MM.1S (cell line): ENCODE measurements around the gene STXBP1.

ENCODE experiments used
- DNase-seq: peaks from one replicate; pipeline ENCODE4 v3.0.0-alpha.2; 2015
- H2AFZ ChIP-seq: fragments of 300-600 bp; sonication (generic); 2 replicates; pipeline ENCODE4 v1.6.0; 2016; ENCODE audit warnings: antibody characterized with exemption, low read length
- H3F3A ChIP-seq: fragments of 300-600 bp; sonication (generic); 2 replicates; pipeline ENCODE4 v1.6.1; 2016; ENCODE audit warnings: mild to moderate bottlenecking, antibody characterized with exemption, low read length, moderate library complexity, mixed read lengths; ENCODE audit not compliant: insufficient read depth
- H3K27ac ChIP-seq: fragments of 300-600 bp; sonication (generic); 2 replicates; pipeline ENCODE4 v1.5.1; 2016; ENCODE audit warnings: mild to moderate bottlenecking, low read length
- H3K27me3 ChIP-seq: fragments of 300-600 bp; sonication (generic); replicated peaks from 2 replicates; pipeline ENCODE4 v1.6.0; 2016; ENCODE audit warnings: low read length; ENCODE audit not compliant: insufficient read depth
- H3K36me3 ChIP-seq: fragments of 300-600 bp; sonication (generic); replicated peaks from 2 replicates; pipeline ENCODE4 v1.6.1; 2016; ENCODE audit warnings: mild to moderate bottlenecking, low read length, mixed read lengths; ENCODE audit not compliant: insufficient read depth
- H3K4me1 ChIP-seq: fragments of 300-600 bp; sonication (generic); 2 replicates; pipeline ENCODE4 v1.6.1; 2016; ENCODE audit warnings: low read length, mixed read lengths
- H3K4me2 ChIP-seq: fragments of 300-600 bp; sonication (generic); 2 replicates; pipeline ENCODE4 v1.6.0; 2016; ENCODE audit warnings: low read depth, low read length
- H3K4me3 ChIP-seq: fragments of 300-600 bp; sonication (generic); 2 replicates; pipeline ENCODE4 v1.5.1; 2016; ENCODE audit warnings: low read length, mixed read lengths
- H3K79me2 ChIP-seq: fragments of 300-600 bp; sonication (generic); 2 replicates; pipeline ENCODE4 v1.6.1; 2016; ENCODE audit warnings: mixed run types, low read length, mixed read lengths
- H3K9ac ChIP-seq: fragments of 300-600 bp; sonication (generic); 2 replicates; pipeline ENCODE4 v1.6.1; 2016; ENCODE audit warnings: low read length, mixed read lengths
- H3K9me2 ChIP-seq: fragments of 300-600 bp; sonication (generic); replicated peaks from 2 replicates; pipeline ENCODE4 v1.6.1; 2016; ENCODE audit warnings: mild to moderate bottlenecking, low read length, mixed read lengths; ENCODE audit not compliant: insufficient read depth
- H3K9me3 ChIP-seq: fragments of 300-600 bp; sonication (generic); replicated peaks from 2 replicates; pipeline ENCODE4 v1.6.1; 2016; ENCODE audit warnings: mild to moderate bottlenecking, low read length, mixed read lengths; ENCODE audit not compliant: insufficient read depth
- H4K20me1 ChIP-seq: fragments of 300-600 bp; sonication (generic); 2 replicates; pipeline ENCODE4 v1.6.1; 2016; ENCODE audit warnings: mild to moderate bottlenecking, low read length, moderate library complexity, mixed read lengths; ENCODE audit not compliant: insufficient read depth
- CTCF ChIP-seq: fragments of 300-600 bp; sonication (generic); IDR thresholded peaks from 2 replicates; pipeline ENCODE4 v1.5.1; 2016; ENCODE audit warnings: antibody characterized with exemption, low read length, mixed read lengths
- EZH2 ChIP-seq: fragments of 300-600 bp; sonication (generic); optimal IDR thresholded peaks from 2 replicates; pipeline ENCODE3; 2017; ENCODE audit warnings: low read depth, mild to moderate bottlenecking, antibody characterized with exemption, low read length, mixed read lengths
- EZH2phosphoT487 ChIP-seq: fragments of 300-600 bp; sonication (generic); IDR thresholded peaks from 2 replicates; pipeline ENCODE4 v1.6.1; 2018; ENCODE audit warnings: antibody characterized with exemption, low read length

Gene STXBP1

GRCh38 chr9:127673234-127673633 lies 61.2 kb downstream of the STXBP1 start:
- H3K79me2 ChIP-seq: no peaks in the 10 kb centered on the region
- TF ChIP-seq EZH2phosphoT487 (no peak), CTCF (no peak), EZH2 (no peak)
- no peaks in the 10 kb centered on the region for H3F3A ChIP-seq
- no peaks in the 10 kb centered on the region for H3K27me3 ChIP-seq
- no peaks in the 10 kb centered on the region for H3K9me3 ChIP-seq
- DNase-seq: no peak
- no peak overlapping the region for H3K27ac ChIP-seq
- no peak overlapping the region for H3K4me3 ChIP-seq
- no peaks in the 10 kb centered on the region for H3K36me3 ChIP-seq
- no peaks in the 10 kb centered on the region for H4K20me1 ChIP-seq
- H2AFZ ChIP-seq: no peak overlapping the region
- no peak overlapping the region for H3K9ac ChIP-seq
- H3K4me2 ChIP-seq: no peak overlapping the region
- H3K9me2 ChIP-seq: no peaks in the 10 kb centered on the region
- no peaks in the 10 kb centered on the region for H3K4me1 ChIP-seq

GRCh38 chr9:127676638-127677037 lies 64.6 kb downstream of the STXBP1 start:
- Histone ChIP-seq H3K36me3 (no peaks in the 10 kb centered on the region), H2AFZ (no peak overlapping the region), H3K27me3 (no peaks in the 10 kb centered on the region), H3K9me3 (no peaks in the 10 kb centered on the region), H3K4me1 (no peaks in the 10 kb centered on the region), H3K79me2 (no peaks in the 10 kb centered on the region), H3F3A (no peaks in the 10 kb centered on the region), H3K4me2 (no peak overlapping the region), H3K27ac (no peak overlapping the region), H4K20me1 (no peaks in the 10 kb centered on the region), H3K9me2 (no peaks in the 10 kb centered on the region), H3K4me3 (no peak overlapping the region), H3K9ac (no peak overlapping the region)
- no peak for DNase-seq
- no peak for TF ChIP-seq CTCF

GRCh38 chr9:127679506-127679905 lies 67.4 kb downstream of the STXBP1 start:
- H3K4me3 ChIP-seq: no peak overlapping the region
- no peak overlapping the region for H3K9ac ChIP-seq
- no peaks in the 10 kb centered on the region for H3K9me3 ChIP-seq
- no peak overlapping the region for H3K4me2 ChIP-seq
- no peak overlapping the region for H2AFZ ChIP-seq
- H3K27me3 ChIP-seq: no peaks in the 10 kb centered on the region
- H3K9me2 ChIP-seq: no peaks in the 10 kb centered on the region
- no peaks in the 10 kb centered on the region for H3K79me2 ChIP-seq
- DNase-seq: no peak
- no peaks in the 10 kb centered on the region for H3F3A ChIP-seq
- no peaks in the 10 kb centered on the region for H3K4me1 ChIP-seq
- no peak overlapping the region for H3K27ac ChIP-seq
- no peaks in the 10 kb centered on the region for H4K20me1 ChIP-seq
- no peaks in the 10 kb centered on the region for H3K36me3 ChIP-seq
- TF ChIP-seq EZH2 (no peak), EZH2phosphoT487 (no peak), CTCF (no peak)

GRCh38 chr9:127680226-127680625 lies 68.1 kb downstream of the STXBP1 start:
- no peak overlapping the region for H3K27ac ChIP-seq
- H2AFZ ChIP-seq: no peak overlapping the region
- H3K4me2 ChIP-seq: no peak overlapping the region
- TF ChIP-seq EZH2 (no peak), EZH2phosphoT487 (no peak), CTCF (no peak)
- no peaks in the 10 kb centered on the region for H3K9me2 ChIP-seq
- no peaks in the 10 kb centered on the region for H3K9me3 ChIP-seq
- no peaks in the 10 kb centered on the region for H3F3A ChIP-seq
- no peaks in the 10 kb centered on the region for H3K4me1 ChIP-seq
- DNase-seq: no peak
- H3K9ac ChIP-seq: no peak overlapping the region
- H3K27me3 ChIP-seq: no peaks in the 10 kb centered on the region
- H3K79me2 ChIP-seq: no peaks in the 10 kb centered on the region
- H3K36me3 ChIP-seq: no peaks in the 10 kb centered on the region
- H3K4me3 ChIP-seq: no peak overlapping the region
- H4K20me1 ChIP-seq: no peaks in the 10 kb centered on the region
